ENCODE data around the gene ZNF646.
A peak's percentile ranks its signal among the peaks of the same experiment; 100 is the strongest.

ZNF646 gene

DNA sequence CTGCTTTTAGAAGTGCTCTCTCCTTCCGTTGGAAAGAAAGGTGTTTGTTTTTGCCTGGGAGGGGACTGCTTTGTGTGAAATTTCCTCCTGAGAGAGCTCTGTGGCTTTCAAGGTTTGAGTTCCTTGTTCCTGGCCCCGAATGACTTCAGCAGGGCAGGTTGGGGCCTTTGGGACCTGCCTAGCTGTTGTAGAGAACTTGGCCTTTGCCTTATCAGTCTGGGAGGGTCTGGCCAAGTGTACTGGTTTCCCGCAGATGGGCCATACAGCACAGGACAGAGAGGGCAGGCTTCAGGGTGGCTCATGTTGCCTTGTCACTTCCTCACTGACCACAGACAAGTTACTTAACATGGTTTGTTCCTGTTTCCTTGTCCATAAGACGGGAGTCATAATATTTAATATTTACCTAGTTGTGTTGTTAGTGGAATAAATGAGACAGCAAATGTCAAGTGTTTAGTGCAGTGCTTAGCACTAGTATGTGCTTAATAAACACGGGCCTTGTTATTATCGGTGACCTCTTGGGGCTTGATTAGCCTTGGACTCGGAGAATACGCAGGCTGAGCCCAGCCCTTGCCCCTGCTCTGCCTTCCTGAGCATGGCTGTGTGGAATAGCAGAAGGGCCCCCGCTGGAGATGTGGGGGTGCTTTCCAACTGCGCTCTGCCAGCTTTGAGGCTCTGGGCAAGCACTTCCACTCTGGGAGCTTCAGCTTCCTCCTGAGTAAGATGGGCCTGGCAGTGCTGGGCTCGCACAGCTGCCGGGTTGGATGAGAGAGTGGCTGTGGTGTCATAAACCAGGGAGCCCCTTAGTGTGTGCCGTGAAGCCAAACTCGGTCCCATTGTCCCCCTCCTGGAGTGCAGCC is 54.7 kb downstream of the ZNF646 start:
- DNase-seq = peak in 25 of 51 donors; percentile 5 to 64 (median 31)

DNA sequence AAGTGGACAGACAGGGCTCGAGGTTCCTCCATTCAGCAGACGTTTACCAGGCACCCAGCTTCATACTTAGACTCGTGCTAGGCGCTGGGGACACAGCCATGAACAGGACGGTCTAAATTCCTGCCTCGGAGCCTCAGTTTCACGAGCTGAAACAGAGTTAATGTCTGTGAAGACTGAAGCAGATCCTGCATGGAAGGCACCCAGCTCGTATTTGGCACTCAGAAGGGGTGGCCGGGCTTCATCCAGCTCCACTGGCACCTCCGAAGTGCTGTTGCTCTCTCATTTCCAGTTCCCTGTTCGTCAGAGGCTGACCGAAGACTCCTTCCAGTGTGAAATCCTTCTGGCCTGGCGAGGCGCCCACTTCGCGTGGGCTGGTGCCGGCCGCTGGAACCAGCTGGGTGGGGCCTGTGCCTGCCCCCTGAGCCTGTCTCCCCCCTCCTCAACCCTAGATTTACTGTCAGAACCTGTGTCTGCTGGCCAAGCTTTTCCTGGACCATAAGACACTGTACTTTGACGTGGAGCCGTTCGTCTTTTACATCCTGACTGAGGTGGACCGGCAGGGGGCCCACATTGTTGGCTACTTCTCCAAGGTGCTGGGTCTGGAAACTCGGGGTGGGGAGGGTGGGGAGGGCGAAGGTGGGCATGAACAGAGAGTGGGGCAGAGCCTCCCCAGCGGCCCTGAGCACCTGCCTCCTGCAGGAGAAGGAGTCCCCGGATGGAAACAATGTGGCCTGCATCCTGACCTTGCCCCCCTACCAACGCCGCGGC is 55.5 kb downstream of the ZNF646 start:
- peak in 23 of 51 donors; percentile 15 to 64 (median 46) for DNase-seq

DNA sequence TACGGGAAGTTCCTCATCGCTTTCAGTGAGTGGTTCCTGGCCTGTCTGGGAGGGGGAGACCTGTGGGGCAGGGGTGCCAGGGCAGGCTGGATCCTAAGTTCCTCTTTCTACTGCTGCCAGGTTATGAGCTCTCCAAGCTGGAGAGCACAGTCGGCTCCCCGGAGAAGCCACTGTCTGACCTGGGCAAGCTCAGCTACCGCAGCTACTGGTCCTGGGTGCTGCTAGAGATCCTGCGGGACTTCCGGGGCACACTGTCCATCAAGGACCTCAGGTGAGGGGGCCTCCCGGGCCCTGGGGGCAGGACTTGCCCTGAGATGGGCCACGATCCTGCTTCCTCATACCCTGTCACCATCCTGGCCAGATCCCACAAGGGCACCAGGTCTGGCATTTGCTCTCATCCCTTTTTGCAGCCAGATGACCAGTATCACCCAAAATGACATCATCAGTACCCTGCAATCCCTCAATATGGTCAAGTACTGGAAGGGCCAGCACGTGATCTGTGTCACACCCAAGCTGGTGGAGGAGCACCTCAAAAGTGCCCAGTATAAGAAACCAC is 56.2 kb downstream of the ZNF646 start:
- DNase-seq = no peak

DNA sequence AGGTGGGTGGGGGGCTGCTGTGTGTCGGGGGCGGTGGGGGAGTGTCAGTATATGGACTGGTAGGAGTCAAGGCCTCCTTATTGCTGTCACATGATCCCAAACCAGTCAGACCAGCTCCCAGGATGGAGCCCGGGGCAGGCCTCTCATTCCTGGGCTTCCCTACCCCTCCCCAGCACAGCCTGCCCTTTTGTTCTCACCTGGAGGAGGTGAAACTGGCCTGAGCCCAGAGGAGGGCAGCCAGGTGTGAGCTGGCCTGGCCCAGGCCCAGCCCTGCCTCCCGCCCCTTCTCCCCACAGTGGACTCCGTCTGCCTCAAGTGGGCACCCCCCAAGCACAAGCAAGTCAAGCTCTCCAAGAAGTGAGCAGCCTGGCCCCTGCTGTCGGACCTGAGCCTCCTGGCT is 56.7 kb downstream of the ZNF646 start:
- no peak for DNase-seq

DNA sequence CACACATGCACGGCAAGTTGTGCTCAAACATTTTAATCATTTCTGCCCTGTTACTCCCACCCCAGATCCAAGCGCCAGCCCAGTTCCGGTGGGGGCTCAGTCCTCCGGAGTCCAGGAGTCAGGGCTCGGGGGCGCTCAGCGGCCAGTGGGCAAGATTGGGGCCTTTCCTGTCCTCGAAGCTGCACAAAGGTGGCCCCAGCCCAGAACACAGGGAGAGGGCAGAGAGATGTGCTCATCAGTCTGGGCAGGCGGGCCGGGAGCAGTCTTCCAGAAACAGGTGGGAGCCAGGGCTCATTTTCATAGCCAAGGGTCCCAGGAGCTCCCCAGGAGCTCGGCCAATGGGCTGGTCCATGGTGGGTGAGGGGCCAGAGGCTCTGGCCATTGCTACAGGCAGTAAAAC is 57.2 kb downstream of the ZNF646 start:
- DNase-seq = no peak

DNA sequence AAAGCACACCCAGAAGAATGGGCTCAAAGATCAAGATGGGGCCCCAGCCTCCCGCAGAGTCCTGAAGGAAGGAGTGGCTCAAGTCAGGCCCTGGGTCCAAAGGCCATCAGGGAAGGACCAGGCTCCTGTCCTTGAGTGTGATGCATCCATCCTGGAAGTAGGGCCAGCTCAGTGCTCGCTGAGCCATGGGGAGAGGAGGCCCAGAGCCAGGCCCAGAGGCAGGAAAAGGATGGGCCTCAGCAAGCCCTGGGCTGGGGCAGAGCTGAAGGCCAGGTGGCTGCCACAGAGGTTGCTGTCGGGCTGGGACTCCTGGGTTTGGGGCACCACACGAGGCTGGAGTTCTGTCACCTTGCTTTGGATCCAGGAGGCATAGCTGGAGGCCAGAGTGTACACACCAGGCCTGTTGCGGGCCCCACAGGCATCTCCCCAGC is 57.6 kb downstream of the ZNF646 start:
- DNase-seq = no peak

DNA sequence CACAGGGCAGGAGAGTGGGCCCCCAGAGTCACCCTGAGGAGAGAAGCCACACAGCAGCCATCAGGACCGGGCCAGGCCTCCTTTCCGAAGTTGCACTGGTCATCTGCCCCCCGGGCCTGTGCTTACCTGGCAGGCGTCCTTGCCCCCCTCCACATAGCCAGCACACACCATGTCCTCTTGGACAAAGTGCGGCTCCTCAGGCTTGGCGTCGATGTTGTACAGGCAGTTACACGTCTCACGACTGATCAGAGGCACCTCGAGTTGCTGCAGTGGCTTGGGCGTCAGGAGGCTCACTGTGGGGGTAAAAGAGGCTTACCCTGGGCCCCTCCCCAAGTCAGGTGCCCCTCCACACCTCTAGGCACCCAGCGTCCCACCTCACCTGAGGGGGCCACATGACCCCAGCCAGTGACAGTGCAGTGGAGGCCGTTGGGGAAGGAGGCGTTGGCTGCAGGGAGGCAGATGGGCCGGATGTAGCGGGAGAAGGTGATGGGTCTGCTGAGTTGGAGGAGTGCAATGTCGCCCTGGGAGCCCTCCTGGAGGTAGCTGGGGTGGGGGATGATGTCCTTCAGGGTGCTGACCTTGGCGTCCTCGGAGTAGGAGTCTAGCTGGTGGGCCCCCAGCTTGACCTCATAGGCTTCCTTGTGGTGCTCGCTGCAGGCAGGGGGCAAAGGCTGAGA is 58.2 kb downstream of the ZNF646 start:
- no peak for DNase-seq

DNA sequence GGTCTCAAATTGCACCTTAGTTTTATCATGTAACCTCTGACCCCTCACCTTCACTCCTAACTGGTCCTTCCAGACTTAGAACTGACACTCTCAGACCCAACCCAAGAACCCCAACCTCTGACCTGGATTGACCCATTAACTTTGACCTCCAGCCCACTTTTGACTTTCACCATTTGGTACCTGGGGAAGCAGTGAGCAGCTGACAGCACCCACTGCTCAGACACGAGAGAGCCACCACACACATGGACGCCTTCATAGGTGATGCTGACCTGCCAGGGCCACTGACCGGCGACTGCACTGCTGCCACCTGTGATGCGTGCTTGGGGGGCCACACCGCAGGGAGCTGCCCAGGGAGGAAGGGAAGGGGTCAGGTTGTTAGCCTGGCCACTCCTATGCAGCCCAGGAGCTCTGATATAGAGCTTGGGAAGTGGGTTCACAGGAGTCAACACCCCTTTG is 58.9 kb downstream of the ZNF646 start:
- DNase-seq = no peak
